AG09309 (cell line): ENCODE results near the gene SIPA1.

Experiments used
- DNase-seq: peaks from one replicate; pipeline ENCODE4 v3.0.0-alpha.2; 2010; ENCODE audit warnings: low read depth
- H3K4me3 ChIP-seq: 2 replicates; pipeline ENCODE4 v1.5.1; 2011; ENCODE audit warnings: mild to moderate bottlenecking, low read depth, low read length, moderate library complexity; ENCODE audit not compliant: control insufficient read depth
- TF ChIP-seq, protein P1 (sequence below): IDR thresholded peaks from 2 replicates; pipeline ENCODE4 v1.5.1; 2011; ENCODE audit warnings: mild to moderate bottlenecking, low read depth, low read length, inconsistent platforms; ENCODE audit not compliant: insufficient read depth, control insufficient read depth; ENCODE audit errors: missing control alignments

The SIPA1 gene

DNA sequence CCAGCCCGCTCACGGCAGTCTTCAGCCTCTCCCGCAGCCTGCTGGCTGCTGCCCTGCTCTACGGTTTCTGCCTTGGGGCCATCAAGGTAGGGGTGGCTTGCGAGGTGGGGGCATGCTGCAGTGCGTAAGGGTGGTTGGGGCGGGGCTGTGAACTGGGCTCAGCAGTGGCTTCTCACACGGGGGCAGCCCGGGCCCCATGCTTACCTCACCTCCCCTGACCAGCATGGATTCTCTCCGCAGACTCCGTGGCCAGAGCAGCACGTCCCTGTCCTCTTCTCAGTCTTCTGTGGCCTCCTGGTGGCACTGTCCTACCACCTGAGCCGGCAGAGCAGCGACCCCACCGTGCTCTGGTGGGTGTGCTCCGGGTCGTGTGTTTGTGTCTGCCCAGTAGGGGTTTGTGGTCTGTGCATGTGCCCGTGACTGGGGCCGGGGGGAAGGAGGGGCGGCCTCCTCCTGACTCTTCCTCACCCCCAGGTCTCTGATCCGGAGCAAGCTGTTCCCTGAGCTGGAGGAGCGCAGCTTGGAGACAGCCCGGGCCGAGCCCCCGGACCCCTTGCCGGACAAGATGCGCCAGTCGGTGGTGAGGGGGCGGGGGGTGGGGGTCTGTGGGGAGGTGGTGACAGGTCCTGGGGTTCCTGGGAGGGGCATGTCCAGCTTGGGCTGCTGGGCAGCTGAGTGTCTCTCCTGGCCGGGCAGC, 12.8 kb upstream of the SIPA1 start:
- DNase-seq: no peak
- no peak overlapping the region for H3K4me3 ChIP-seq
- TF ChIP-seq, protein P1, sequence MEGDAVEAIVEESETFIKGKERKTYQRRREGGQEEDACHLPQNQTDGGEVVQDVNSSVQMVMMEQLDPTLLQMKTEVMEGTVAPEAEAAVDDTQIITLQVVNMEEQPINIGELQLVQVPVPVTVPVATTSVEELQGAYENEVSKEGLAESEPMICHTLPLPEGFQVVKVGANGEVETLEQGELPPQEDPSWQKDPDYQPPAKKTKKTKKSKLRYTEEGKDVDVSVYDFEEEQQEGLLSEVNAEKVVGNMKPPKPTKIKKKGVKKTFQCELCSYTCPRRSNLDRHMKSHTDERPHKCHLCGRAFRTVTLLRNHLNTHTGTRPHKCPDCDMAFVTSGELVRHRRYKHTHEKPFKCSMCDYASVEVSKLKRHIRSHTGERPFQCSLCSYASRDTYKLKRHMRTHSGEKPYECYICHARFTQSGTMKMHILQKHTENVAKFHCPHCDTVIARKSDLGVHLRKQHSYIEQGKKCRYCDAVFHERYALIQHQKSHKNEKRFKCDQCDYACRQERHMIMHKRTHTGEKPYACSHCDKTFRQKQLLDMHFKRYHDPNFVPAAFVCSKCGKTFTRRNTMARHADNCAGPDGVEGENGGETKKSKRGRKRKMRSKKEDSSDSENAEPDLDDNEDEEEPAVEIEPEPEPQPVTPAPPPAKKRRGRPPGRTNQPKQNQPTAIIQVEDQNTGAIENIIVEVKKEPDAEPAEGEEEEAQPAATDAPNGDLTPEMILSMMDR: no peak

DNA sequence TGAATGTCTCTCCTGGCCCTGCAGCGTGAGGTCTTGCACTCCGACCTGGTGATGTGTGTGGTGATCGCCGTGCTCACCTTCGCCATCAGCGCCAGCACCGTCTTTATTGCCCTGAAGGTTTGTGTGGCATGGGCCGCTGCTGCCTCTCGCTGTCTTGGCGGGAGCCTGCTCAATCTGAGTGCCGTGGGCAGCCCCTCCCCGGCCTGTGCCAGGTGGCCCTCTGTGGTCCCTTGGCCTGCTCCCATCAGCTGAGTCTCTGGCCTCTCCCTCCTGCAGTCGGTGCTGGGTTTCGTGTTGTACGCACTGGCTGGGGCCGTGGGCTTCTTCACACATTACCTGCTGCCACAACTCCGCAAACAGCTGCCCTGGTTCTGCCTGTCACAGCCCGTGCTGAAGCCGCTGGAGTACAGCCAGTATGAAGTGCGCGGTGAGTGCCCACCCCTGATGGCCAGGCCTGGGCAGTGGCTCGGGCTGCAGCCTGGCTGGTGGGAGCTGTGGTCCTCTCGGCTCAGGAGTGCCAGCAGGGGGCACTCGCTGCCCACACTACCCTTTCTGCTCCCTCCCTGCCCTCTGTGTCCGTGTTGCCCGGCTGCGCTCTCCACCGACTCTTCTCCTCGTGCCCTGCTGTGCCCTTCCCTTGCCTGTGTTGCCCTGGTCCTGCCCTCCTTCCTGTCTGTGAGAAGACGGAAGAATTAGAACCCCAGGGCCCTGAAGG, 12.1 kb upstream of the SIPA1 start:
- TF ChIP-seq, protein P1: peak; percentile 50
- DNase-seq: no peak
- H3K4me3 ChIP-seq: no peak overlapping the region

DNA sequence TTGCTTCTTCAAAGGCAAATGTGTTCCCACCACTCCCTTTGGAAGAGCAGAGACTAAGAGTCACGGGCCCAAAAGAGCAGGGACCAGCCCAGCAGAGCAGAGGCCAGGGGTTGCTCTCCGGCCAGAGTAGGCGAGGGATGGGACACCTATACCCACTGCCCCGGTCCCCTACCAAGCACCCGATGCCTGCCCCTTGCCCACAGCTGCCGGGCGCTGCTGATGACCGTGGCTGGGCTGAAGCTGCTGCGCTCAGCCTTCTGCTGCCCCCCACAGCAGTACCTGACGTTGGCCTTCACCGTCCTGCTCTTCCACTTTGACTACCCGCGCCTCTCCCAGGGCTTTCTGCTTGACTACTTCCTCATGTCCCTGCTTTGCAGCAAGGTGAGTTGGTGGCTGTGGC, 10.7 kb upstream of the SIPA1 start:
- TF ChIP-seq, protein P1: no peak
- DNase-seq: no peak
- H3K4me3 ChIP-seq: no peak overlapping the region

DNA sequence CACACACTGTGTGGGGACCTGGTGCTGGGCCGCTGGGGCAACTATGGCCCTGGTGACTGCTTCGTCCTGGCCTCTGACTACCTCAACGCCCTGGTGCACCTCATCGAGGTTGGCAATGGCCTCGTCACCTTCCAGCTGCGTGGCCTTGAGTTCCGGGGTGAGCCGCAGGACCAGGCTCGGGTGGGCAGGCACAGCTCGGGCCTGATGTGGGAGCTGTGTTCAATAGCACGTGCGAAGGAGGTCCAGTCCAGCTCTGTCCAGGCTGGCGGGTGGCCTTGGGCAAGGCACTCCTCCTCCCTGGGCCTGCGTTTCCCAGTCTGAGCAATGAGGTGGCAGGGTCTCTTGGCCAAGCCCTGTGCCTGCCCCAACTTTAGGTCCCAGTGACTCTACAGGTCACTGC, 8.3 kb upstream of the SIPA1 start:
- TF ChIP-seq, protein P1: no peak
- DNase-seq: no peak
- no peak overlapping the region for H3K4me3 ChIP-seq

DNA sequence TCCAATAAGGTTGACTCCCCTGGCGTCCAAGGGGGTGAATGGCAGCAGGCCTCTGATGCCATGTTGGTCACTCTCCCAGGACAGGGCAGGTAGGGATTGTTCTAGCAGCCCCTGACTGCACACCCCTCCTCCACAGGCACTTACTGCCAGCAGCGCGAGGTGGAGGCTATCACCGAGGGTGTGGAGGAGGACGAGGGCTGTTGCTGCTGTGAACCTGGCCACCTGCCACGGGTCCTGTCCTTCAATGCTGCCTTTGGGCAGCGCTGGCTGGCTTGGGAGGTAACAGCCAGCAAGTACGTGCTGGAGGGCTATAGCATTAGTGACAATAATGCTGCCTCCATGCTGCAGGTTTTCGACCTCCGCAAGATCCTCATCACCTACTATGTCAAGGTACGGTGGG, 7.7 kb upstream of the SIPA1 start:
- no peak for DNase-seq
- TF ChIP-seq, protein P1: no peak
- no peak overlapping the region for H3K4me3 ChIP-seq

DNA sequence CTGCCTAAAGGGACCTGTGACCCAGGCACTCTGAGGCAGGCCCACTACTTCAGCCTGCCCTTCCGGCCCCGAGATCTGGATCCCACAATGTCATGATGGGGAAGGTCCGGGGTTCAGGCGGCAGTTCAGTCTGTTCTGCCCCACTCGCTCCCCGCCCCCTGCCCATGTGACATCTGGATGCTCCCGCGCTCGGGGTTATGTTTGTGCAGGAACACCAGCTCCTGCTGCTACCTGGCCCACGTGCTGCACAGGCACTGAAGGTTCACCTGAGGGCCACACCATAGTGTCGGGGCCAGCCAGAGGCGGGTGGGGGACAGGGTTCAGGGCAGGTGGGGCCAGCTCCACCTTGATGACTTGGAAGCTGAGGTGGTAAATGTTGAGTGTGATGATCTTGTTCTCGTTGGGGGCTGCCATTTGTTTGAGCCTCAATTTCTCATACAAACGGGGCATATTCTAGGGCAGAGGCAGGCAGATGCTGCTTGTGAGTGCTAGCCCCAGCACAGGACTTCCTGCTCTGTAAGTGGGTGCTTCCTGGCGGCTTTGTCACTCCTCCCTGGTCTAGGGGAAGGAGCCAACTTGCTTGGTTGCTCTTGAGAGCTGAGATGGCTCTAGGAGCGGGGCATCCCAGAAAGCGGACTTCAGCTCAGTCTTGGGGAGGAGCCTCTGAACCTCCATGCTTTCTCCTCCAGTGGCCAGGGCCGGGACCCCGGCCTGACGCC, 4.4 kb upstream of the SIPA1 start:
- TF ChIP-seq, protein P1: no peak
- H3K4me3 ChIP-seq: no peak overlapping the region
- DNase-seq: no peak
